Fibroblast of skin of scalp (primary cell): ENCODE results near the gene MALRD1.

Source experiments
- DNase-seq: peaks from one replicate; pipeline ENCODE4 v3.0.0-alpha.2; 2013

The MALRD1 gene

GRCh38 chr10:19111501-19112267 lies 63.1 kb downstream of the MALRD1 start:
- DNase-seq, result peak; percentile 12

GRCh38 chr10:19117438-19117837 lies 68.8 kb downstream of the MALRD1 start:
- no peak for DNase-seq

GRCh38 chr10:19119191-19119590 lies 70.6 kb downstream of the MALRD1 start:
- DNase-seq, result no peak

GRCh38 chr10:19120381-19120908 lies 71.8 kb downstream of the MALRD1 start:
- no peak for DNase-seq

- DNase-seq, result no peak
These were observed 85.4 kb downstream of the MALRD1 start for GRCh38 chr10:19133992-19134391.

- DNase-seq, result no peak
These were observed 94.4 kb downstream of the MALRD1 start for GRCh38 chr10:19142967-19143366.

GRCh38 chr10:19144206-19144605 lies 95.6 kb downstream of the MALRD1 start:
- no peak for DNase-seq

GRCh38 chr10:19154375-19154774 lies 105.8 kb downstream of the MALRD1 start:
- no peak for DNase-seq

- DNase-seq, result no peak
These were observed 109.8 kb downstream of the MALRD1 start for GRCh38 chr10:19158358-19158757.

GRCh38 chr10:19158870-19159269 lies 110.3 kb downstream of the MALRD1 start:
- DNase-seq, result no peak

GRCh38 chr10:19164461-19164860 lies 115.9 kb downstream of the MALRD1 start:
- no peak for DNase-seq

GRCh38 chr10:19168584-19168983 lies 120.0 kb downstream of the MALRD1 start:
- DNase-seq, result no peak

GRCh38 chr10:19169041-19169440 lies 120.4 kb downstream of the MALRD1 start:
- DNase-seq, result no peak

- peak; percentile 13 for DNase-seq
These were observed 121.1 kb downstream of the MALRD1 start for GRCh38 chr10:19169684-19170083.

- no peak for DNase-seq
These were observed 130.1 kb downstream of the MALRD1 start for GRCh38 chr10:19178675-19179074.

- no peak for DNase-seq
These were observed 136.3 kb downstream of the MALRD1 start for GRCh38 chr10:19184891-19185290.

GRCh38 chr10:19194866-19195265 lies 146.3 kb downstream of the MALRD1 start:
- peak; percentile 4 for DNase-seq

GRCh38 chr10:19195698-19196097 lies 147.1 kb downstream of the MALRD1 start:
- no peak for DNase-seq

- DNase-seq, result no peak
These were observed 151.6 kb downstream of the MALRD1 start for GRCh38 chr10:19200211-19200610.

- DNase-seq, result peak; percentile 31
These were observed 155.8 kb downstream of the MALRD1 start for GRCh38 chr10:19204246-19204917.

- no peak for DNase-seq
These were observed 160.7 kb downstream of the MALRD1 start for GRCh38 chr10:19209319-19209718.

GRCh38 chr10:19212590-19212989 lies 164.0 kb downstream of the MALRD1 start:
- DNase-seq, result no peak

GRCh38 chr10:19221216-19221615 lies 172.6 kb downstream of the MALRD1 start:
- DNase-seq, result no peak

GRCh38 chr10:19226025-19226424 lies 177.4 kb downstream of the MALRD1 start:
- DNase-seq, result no peak
